Measurements from ENCODE around the gene MAGEB17.

MAGEB17 gene, protein sequence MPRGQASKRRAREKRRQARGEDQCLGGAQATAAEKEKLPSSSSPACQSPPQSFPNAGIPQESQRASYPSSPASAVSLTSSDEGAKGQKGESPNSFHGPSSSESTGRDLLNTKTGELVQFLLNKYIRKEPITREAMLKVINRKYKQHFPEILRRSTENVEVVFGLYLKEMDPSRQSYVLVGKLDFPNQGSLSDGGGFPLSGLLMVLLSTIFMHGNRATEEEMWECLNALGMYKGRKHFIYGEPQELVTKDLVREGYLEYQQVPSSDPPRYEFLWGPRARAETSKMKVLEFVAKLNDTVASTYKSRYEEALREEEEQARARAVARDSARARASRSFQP

DNA sequence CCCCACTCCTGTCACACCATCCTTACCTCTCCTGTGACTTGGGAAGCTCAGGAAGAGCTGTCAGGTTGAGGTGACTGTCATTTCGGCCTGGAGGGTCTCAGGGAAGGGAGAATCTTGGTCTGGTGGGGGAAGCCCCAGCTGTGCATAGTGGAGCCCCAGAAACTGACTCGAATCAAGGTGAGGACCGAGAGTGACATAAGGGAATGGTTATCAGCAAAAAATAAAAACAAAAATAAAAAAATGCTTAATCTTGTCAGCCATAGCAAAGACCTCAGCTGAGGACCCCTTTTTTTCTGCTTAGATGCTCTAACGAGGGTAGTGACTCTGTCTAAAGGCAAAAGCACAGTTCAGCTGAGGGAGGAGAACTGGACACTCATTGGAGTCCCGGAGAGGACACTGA lies at the start of gene MAGEB17:
TSS of gene MAGEB17 (plus strand) at position 301 of the 400 bp plus-strand sequence. CDS start 2,902 bp downstream, outside the sequence.
- no peak for DNase-seq (ENCODE audit: low read depth in 1 of 2, low spot score in 1 of 2)
- in situ Hi-C loops (cut with HindIII; ENCODE audit: low pct_unique_long_range_greater_than_20kb, low sequenced_read_pairs) = no loop called here
- TF ChIP-seq JUND (IDR thresholded peaks at IDR 0.05; ENCODE audit: low read depth) = no peak

DNA sequence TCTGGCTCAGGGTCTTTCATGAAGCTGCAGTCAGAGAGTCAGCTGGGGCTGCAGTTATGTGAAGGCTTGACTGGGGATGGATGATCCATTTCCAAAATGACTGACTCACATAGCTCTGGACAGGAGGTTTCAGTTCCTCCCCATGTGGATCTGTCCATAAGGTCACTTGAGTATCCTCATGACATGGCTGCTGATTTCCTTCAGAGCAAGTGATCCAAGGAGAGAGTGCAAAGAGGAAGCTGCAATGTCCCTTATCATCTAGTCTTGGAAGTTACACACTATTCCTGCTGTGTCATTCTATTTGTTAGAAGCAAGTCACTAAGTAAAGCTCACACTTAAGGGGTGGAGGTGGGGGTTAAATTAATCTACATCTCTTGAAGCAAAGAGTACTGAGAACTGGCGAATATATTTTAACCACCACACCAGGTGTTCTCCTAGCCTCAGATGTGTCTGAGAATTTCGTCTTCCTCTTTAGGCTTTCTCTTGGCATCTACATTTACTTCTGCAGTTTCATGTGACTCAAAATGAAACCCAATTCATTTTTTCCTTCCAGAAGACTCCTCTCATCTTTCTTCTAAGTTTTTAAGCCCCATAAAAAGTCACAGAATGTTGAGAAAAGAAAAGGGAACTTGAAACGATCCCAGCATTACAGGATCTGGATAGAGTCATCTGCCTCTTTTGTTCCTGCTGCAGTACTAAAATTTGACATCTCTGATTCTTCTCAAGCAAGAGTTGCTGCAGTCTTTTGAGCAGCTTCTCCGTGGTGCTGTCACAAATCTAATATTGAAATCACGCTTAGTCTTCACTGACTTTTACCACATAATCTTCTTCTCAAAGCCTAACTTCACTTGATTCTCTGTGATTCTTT lies 47.7 kb upstream of the MAGEB17 start:
- TF ChIP-seq JUND (IDR thresholded peaks at IDR 0.05; ENCODE audit: low read depth) = no peak
- in situ Hi-C loops (cut with HindIII; ENCODE audit: low pct_unique_long_range_greater_than_20kb, low sequenced_read_pairs) = no loop called here
- no peak for DNase-seq (ENCODE audit: low read depth in 1 of 2, low spot score in 1 of 2)

DNA sequence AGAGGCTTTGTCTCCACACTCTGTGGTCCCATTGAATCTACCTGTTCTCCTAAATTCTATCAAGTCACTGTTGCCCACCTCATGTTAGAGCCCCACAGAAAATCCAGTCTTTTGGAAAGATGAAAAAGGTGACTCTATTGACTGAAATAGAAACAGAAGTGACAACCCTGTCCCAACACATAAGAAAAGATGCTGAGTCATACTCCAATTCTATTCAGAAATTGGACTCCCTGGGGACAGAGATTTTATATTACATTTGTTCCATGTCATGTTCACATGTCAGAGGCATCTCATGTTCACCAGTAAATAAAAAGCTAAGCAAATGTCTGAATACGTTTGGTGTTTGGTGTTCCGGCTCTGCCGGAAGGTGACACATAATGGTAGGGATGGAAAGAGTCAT lies 46.9 kb upstream of the MAGEB17 start:
- in situ Hi-C loops (cut with HindIII; ENCODE audit: low pct_unique_long_range_greater_than_20kb, low sequenced_read_pairs) = no loop called here
- peak in 1 of 2 experiments; percentile 13 for DNase-seq (ENCODE audit: low read depth in 1 of 2, low spot score in 1 of 2)
- no peak for TF ChIP-seq JUND (IDR thresholded peaks at IDR 0.05; ENCODE audit: low read depth)

DNA sequence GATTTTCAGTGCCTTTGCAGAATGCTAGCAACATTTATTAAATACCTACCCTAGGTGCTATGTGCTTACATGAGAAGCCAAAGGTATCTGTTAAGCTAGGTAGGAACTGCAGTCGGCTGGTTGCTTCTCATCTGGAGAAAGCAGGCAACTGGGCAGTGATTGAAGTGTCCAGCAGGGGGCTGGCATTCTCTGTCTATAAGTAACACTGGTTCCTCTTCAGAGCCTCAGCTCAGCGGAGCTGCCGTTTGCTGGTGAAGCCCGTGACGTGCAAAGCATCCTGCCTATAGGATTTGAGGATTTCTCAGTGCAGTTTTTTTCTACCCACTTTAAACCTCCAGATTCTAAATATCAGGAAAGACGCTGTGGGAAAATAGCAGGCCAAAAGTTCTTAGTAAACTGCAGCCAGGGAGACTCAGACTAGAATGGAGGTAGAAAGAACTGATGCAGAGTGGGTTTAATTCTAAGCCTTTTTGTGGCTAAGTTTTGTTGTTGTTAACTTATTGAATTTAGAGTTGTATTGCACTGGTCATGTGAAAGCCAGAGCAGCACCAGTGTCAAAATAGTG lies 44.0 kb upstream of the MAGEB17 start, which contains the start of gene GRPR:
TSS of gene GRPR (plus strand) at position 344 of the 565 bp plus-strand sequence. CDS start 389 bp downstream, outside the sequence.
- in situ Hi-C loops (cut with HindIII; ENCODE audit: low pct_unique_long_range_greater_than_20kb, low sequenced_read_pairs) = no loop called here
- TF ChIP-seq JUND (IDR thresholded peaks at IDR 0.05; ENCODE audit: low read depth) = no peak
- peak; percentile 18 to 95 for DNase-seq (ENCODE audit: low read depth in 1 of 2, low spot score in 1 of 2)

DNA sequence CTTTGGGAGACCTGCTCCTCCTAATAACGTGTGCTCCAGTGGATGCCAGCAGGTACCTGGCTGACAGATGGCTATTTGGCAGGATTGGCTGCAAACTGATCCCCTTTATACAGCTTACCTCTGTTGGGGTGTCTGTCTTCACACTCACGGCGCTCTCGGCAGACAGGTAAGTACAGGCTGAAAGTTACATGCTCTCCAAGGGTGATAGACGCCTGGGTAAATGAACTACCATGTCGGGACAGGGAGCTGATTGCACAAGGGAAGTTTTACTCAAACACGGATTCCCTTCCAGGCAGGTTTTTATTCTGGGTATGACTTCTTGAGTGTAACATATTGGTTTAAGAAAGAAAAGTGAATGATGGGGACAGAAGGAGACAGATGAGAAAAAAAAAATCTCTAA lies 43.1 kb upstream of the MAGEB17 start:
- in situ Hi-C loops (cut with HindIII; ENCODE audit: low pct_unique_long_range_greater_than_20kb, low sequenced_read_pairs) = no loop called here
- peak in 1 of 2 experiments; percentile 33 for DNase-seq (ENCODE audit: low read depth in 1 of 2, low spot score in 1 of 2)
- no peak for TF ChIP-seq JUND (IDR thresholded peaks at IDR 0.05; ENCODE audit: low read depth)

DNA sequence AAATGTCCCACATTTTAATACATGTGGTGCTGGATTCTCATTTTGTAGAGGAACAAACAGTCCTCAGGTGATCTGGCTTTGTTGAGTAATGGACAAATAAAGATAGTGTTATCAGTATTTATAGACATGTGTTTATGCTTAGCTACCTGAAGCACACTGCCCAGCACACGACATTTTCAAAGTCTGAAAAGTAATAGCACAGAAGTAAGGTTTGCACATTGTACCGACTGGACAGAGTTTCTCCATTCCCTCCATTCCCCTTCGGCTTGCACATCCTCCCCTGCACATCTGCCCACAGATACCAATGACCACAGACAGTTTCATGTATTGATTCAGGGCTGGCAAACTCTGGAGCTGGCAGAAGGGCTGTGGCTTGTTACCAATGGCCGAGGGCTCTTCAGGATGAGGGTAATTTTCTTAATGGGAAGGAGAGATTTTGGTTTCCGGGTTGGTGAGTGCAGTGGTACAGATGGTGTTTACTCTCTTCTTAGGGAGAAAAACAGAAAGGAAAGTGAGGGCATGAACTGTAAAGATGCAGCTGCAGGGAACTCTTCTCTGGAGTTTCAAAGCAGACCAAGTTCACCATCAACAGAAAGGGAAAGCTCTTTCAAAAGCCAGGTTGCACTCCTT lies 41.6 kb upstream of the MAGEB17 start:
- in situ Hi-C loops (cut with HindIII; ENCODE audit: low pct_unique_long_range_greater_than_20kb, low sequenced_read_pairs) = no loop called here
- peak in 1 of 2 experiments; percentile 60 for DNase-seq (ENCODE audit: low read depth in 1 of 2, low spot score in 1 of 2)
- TF ChIP-seq JUND (IDR thresholded peaks at IDR 0.05; ENCODE audit: low read depth) = no peak

DNA sequence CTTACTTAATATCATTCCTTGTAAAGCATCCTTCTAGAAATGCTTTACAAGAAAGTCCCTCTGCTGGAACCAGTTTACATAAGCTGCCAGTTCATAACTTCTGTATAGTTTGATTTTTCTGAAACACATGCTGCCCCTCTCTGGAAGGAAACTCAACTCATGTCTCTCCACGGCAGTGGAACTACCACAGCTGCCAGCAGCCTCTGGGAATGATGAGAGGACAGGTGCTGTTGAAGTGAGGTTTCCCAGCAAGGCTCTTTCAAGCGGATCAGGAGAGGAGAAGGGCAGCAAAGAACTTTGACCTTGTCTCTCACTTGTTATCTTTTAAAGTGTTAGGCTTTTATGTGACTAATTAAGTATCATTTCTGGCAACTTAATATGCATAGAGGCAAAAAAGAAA lies 36.6 kb upstream of the MAGEB17 start:
- no peak for DNase-seq (ENCODE audit: low read depth in 1 of 2, low spot score in 1 of 2)
- in situ Hi-C loops (cut with HindIII; ENCODE audit: low pct_unique_long_range_greater_than_20kb, low sequenced_read_pairs) = no loop called here
- no peak for TF ChIP-seq JUND (IDR thresholded peaks at IDR 0.05; ENCODE audit: low read depth)

DNA sequence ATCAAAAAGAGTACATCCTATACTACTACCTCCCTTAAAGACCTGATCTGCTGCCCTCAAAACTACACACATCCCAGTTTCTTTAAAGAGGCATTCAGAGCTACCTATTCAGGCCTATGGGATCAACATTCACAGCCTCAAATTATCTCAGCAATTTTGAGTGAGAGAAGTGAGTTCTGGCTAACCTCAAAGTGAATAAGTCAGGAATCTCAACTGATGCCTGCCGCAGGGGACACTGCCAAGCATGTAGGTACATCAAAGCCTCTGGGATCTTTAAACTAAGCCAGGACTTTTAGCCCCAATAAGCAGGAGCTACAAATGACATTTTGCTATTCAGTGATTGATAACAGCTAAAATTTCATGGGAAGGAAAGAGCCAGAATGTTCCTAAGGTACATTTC lies 32.3 kb upstream of the MAGEB17 start:
- in situ Hi-C loops (cut with HindIII; ENCODE audit: low pct_unique_long_range_greater_than_20kb, low sequenced_read_pairs) = no loop called here
- no peak for DNase-seq (ENCODE audit: low read depth in 1 of 2, low spot score in 1 of 2)
- no peak for TF ChIP-seq JUND (IDR thresholded peaks at IDR 0.05; ENCODE audit: low read depth)

DNA sequence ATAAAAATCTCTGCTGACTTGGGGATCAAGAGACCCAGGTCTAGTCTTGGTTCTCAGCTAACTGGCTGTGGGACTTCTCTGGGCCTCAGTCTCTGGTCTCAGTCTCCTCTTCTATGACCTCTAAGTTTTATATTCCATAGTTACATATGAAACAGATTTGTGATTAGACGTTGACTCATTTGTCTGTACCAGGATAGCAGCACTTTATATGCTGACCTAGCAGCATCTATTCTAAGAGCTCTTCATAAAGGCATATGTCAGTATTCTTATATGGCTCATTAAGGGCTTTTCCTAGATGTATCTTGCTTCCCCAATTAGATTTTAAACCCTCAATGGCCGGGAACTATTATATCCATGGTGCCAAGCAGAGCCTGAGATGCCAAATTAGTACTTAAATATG lies 31.2 kb upstream of the MAGEB17 start:
- no peak for TF ChIP-seq JUND (IDR thresholded peaks at IDR 0.05; ENCODE audit: low read depth)
- in situ Hi-C loops (cut with HindIII; ENCODE audit: low pct_unique_long_range_greater_than_20kb, low sequenced_read_pairs) = no loop called here
- DNase-seq (ENCODE audit: low read depth in 1 of 2, low spot score in 1 of 2) = no peak

DNA sequence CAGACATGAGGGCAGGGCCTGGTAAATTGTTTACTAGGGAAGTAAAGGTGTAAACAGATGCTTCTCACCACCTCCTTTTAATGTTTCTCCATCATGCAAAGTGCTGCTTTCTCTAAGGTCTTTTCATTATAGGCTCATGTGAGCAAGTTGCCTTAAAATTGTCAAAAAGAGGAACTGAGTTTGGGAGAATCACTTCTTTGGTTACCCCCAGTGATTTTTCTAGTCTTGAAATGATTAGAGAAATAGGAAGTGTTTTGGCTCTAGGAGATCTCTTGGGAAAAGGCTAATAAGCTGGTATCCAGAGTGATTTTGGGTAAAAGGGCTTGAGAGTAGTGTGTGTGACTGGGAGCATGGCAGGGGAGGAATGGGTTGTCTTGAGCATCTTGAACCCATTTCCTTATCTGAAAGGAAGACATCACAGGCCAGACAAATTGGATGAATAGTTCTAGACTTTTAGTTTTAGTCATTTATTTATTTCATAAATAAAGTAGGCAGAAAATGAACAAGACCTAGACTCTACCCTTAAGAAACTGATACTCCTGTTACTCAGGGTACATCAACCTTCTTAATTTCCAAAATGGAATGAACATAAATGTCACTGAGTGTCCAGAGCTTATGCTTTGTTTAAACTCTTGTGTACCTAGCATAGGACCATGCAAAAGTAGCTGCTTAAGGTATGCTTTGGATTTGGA lies 29.7 kb upstream of the MAGEB17 start:
- in situ Hi-C loops (cut with HindIII; ENCODE audit: low pct_unique_long_range_greater_than_20kb, low sequenced_read_pairs) = no loop called here

DNA sequence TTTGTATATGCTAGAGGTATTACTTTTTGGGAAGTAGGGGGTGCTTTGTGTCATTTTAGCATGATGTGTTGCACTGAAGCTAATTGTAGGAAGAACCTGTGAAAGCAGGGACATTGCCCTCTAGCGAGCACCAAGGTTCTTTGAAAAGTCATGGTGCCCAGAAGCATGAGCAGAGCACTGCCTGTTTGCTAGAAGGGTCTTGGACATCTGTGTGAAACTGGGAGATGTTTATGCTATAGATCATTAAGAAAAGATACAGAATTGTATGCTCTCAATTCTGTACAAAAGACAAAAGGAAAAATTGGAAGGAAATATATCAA lies 29.2 kb upstream of the MAGEB17 start:
- no peak for TF ChIP-seq JUND (IDR thresholded peaks at IDR 0.05; ENCODE audit: low read depth)
- DNase-seq (ENCODE audit: low read depth in 1 of 2, low spot score in 1 of 2) = peak in 1 of 2 experiments; percentile 34
- in situ Hi-C loops (cut with HindIII; ENCODE audit: low pct_unique_long_range_greater_than_20kb, low sequenced_read_pairs) = no loop called here

More for the DNA sequence above, 29.7 kb upstream of the MAGEB17 start:
- no peak for TF ChIP-seq JUND (IDR thresholded peaks at IDR 0.05; ENCODE audit: low read depth)
- no peak for DNase-seq (ENCODE audit: low read depth in 1 of 2, low spot score in 1 of 2)

DNA sequence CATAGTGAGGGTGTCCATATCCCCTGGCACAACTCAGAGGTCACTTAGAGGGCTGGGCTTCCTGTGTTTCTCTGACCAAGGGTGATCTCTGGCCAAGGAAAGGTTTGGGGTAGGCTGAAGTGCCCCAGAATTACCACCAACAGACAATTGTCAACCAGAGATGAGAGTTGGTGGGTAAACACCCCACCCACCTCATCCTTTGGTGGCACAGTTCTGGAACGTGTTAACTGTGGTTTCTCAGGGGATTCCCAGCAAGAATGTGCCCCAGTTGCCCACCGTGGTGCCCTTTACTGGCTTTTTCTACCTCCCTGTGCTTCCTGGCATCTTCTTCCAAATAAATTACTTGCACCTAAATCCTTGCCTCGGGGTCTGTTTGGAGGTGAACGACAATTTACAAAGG lies 26.8 kb upstream of the MAGEB17 start:
- in situ Hi-C loops (cut with HindIII; ENCODE audit: low pct_unique_long_range_greater_than_20kb, low sequenced_read_pairs) = no loop called here
- no peak for DNase-seq (ENCODE audit: low read depth in 1 of 2, low spot score in 1 of 2)
- TF ChIP-seq JUND (IDR thresholded peaks at IDR 0.05; ENCODE audit: low read depth) = no peak
